ENCODE results near the gene IFI44. TPM values are rescaled to one million over a fixed set of nuclear protein-coding genes. Genes with fewer than 3 reads are reported as not detected.

IFI44 gene
- total and polyA plus RNA-seq, 2 of the 8 experiments (the other 6 are each of a cell fraction or from before 2014, with no cell fraction given) = not detected

DNA sequence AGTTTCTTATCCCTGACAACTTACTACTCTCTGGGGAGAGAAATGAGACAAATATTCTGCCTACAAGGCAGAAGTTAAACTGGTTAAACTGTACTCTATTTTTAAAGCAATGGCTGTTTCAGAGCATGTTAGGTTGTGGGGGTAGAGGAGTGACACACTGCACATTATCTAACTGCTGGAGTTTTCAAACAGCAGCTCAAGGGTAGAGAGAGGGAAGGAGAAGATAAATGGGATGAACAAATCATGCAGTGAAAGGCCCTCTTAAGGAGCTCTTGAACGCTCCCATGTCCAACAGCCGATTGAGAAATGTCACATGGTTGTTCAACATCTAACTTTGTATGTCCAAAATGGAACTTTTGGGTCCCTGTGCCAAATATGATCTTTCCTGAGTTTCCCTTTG, 43.4 kb upstream of the IFI44 start (continued):
- TF ChIP-seq ASH2L (IDR thresholded peaks at IDR 0.05; ENCODE audit: low read length) (no peak), SIN3A (conservative IDR thresholded peaks at IDR 0.05 in 1 of 2, IDR thresholded peaks at IDR 0.05 in 1 of 2; ENCODE audit: low read depth in 1 of 2, low read length in 2 of 2) (no peak), MAFK (IDR thresholded peaks at IDR 0.05; ENCODE audit: low read depth, low read length) (no peak), TAF7 (optimal IDR thresholded peaks at IDR 0.05; ENCODE audit: borderline replicate concordance, low read depth, low read length) (no peak), POLR2A (IDR thresholded peaks at IDR 0.05; ENCODE audit: control extremely low read depth in 1 of 2, low read depth in 2 of 2, low read length in 2 of 2) (no peak), TAF1 (IDR thresholded peaks at IDR 0.05; ENCODE audit: low read depth, low read length) (no peak), BRCA1 (IDR thresholded peaks at IDR 0.05; ENCODE audit: low read depth, low read length) (no peak), CHD2 (IDR thresholded peaks at IDR 0.05; ENCODE audit: low read length) (no peak)
